DMS79 treated with DMSO at 0.1 percent for 48 hours (cell line): ENCODE measurements around the gene NCAM1.

Experiments used
- DNase-seq: peaks from one replicate; lab custom pipeline; 2025; lab: John Stamatoyannopoulos, UW

The NCAM1 gene

GRCh38 chr11:113314389-113315301 is 353.4 kb downstream of the NCAM1 start, which contains the start of gene TTC12:
Gene TTC12, plus strand, starts transcription at chr11:113314583. Its CDS starts 1,675 bp downstream, at chr11:113316258.
- peak; percentile 81 for DNase-seq

GRCh38 chr11:113315811-113316210 is 354.6 kb downstream of the NCAM1 start:
- DNase-seq: no peak

DNA sequence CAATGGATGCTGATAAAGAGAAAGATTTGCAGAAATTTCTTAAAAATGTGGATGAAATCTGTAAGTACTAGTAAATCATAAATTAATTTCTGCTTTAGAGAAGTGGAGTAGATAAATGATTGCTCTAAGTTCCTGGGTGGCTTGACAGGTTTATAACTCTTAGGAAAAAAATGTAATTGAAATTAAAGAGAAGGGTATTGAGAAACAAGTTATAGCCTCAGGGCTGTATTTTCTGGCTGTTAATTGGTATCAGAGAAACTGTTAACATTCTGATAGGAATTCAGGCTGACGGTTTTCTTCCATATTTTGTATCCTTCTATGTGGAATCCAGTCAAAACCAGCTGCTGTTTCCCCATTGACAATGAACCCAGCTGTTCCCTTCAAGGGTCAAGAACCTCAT is 355.0 kb downstream of the NCAM1 start:
- DNase-seq: no peak

DNA sequence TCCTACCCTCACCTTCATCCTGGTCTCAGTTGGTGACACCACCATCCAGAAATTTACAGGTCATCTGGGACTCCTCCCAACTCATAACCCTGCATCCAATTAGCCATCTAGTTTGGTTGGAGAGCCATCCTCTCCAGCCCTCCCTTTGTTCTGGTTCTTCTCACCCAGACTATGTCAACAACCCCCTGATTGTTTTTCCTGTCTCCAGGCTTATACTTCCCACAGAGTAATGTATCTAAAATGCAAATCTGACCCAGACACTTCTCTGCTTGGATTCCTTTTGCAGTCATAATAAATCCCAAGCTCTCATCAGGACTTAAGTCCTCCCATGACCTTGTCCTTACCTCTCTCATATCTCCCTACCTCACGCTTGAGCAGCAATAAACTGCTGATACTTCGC is 356.1 kb downstream of the NCAM1 start:
- peak; percentile 85 for DNase-seq

- DNase-seq: no peak
Observed at GRCh38 chr11:113319085-113319484, 357.9 kb downstream of the NCAM1 start.

DNA sequence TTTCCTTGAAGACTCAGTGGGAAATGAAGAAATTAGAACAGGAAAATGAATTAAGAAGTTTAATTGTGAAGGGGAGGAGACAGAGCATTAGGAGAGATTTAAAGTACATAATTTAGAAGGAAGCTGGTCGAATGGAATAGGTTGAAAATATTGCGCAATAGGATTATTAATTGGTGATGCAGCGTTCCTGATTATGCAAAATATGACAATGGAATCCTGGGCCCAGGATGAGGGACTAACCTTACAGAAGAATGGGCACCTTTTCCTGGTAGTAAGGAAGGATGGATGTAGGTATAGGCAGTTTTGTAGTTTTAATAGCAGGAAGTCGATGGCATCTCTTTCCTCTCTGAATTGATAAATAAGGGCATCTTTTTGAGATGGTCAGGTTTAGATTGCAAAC is 360.9 kb downstream of the NCAM1 start:
- no peak for DNase-seq

- no peak for DNase-seq
Observed at GRCh38 chr11:113324250-113324649, 363.0 kb downstream of the NCAM1 start.
